Stimulated activated CD8-positive, alpha-beta memory T cell treated with anti-CD3 and anti-CD28 coated beads, Interleukin-12 subunit alpha, Interleukin-12 subunit beta, amount 100 ng/mL, for 1 hour (primary cell): ENCODE results near the gene ACTA2.
A peak's percentile ranks its signal among the peaks of the same experiment; 100 is the strongest.

Source experiments
- DNase-seq: peaks from one replicate; pipeline ENCODE4 v3.0.0-alpha.2; 2020; ENCODE audit warnings: low read depth

ACTA2 gene

DNA sequence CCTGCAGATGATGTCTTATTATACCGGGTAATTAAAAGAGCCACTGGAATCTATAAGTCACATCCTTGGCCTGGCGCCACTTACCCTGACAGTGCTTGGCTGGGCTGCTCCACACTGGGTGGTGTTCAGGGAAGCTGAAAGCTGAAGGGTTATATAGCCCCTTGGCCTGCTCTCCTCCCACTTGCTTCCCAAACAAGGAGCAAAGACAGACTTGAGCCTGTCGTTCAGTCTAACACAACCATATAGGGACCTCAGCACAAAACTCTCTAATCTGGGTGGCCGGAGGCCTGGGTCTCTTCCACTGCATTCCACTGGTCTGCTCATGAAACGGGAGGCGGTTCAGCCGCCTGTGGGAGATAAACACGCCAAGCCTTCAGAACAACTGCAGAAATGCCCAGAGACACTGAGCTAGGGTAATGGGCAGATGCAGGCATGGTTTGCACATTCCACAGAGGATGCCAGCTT is at the start of gene ACTA2:
Gene ACTA2, minus strand, starts transcription at position 127 of the 465 bp plus-strand sequence. CDS start 3,843 bp downstream, outside the sequence.
- no peak for DNase-seq

DNA sequence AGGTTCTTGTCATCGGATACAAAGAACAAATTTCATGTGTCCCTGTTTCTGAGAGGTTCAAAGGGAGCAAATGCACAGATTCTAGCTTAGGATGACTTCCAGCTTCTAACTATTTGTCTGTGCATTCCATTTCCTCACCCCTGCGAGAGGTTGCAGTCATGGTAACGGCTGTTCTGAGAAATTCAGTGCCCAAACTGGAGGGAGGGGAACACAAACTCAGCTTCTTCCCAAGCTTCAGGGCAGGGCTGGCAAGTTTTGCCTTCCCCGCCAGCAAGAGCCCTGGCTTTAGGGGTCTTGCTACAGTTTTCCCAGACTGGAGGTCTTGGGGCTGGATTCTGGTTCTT is 49.1 kb upstream of the ACTA2 start:
- DNase-seq = no peak

DNA sequence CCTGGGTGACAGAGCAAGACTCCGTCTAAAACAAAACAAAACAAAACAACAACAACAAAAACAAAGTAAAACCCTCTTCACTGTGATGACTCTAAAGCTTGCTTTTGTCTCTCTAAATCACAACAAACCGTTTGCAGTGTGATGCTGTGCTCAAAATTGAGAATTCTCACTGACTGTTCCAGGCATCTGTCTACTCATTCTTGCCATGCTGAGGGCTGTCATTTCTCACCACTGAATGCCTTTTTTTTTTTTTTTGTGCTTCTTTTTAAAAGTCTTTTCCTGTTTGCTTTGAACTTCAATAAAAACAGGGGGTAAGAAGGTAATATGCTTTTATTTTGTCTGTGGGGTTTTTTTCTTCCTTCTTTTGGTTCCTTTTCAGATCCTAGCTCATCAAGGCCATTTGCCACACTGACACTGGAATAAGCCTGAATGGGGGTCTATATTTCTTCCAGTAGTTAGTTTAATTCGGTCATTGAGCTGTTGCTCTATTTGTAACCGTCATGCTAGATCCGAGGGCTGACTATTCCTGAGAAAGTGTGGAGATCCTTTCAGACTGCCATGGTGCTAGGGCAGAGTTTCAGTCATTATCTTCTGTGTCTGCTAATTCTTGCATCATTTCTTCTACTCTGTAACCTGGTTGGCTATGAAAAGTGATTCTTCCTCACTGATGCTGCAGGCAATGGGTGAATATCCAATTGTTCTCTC is 48.6 kb upstream of the ACTA2 start:
- DNase-seq = no peak

DNA sequence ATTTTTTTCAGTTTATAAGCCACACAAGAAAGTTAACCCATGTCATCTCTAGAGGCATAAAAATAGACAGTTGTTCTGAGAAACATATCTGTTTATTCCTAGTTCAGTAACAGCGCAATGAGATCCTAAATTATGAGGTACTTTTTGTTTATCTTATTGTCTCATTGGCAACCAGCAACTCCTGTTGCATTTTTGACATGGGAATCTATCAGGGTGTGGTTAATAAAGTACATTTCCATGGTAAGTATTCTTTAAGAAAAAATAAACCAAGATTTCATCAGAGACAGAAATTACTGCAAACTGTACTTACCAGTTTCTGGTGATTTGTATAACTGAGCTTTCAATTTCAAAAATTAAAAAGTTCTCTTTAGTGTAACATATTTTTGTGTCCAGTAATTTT is 47.1 kb upstream of the ACTA2 start:
- no peak for DNase-seq

DNA sequence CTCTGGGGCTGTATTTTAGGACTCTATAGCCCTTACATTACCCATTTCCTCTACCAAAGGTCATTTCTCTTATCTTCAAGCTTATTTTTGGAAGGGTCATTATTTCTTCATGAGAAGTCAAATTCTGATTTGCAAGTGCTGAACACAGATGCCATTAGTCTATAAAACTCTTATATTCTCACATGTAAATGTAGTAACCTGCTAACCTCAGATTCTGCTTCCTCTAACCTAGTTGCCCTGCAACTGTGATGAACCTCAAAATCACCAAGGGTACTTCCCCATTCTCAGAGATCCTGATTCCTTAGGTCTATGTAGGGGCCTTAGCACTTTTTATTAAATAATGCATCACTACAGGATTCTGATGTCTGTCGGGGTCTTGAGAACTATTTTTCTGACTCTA is 44.4 kb upstream of the ACTA2 start:
- DNase-seq = no peak

DNA sequence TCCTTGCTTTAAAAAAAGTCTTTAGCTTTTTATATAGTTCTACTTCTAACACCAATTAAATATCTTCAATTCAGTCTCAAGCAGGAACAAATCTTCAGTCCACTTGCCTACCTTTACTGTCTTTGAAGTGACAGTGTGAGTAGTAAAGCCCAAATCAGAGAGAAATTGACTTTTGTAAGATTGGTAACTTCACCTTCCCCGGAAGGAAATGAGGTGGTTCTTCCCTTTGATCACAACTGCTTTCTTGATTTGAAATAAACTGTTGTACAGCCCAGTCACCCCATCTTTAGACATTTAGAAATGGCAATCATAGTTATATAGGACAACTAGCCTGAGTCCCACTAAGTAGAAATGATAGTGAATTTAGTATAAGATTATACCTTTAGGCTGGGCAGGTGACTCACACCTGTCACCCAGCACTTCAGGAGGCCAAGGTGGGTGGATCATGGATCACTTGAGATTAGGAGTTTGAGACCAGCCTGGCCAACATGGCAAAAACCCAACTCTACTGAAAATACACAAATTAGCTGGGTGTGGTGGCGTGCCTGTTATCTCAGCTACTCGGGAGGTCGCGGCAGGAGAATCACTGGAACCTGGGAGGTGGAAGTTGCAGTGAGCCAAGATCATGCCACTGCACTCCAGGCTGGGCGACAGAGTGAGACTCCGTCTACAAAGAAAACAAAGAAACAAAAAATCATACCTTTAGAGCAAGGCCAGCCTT is 42.7 kb upstream of the ACTA2 start:
- DNase-seq = no peak

DNA sequence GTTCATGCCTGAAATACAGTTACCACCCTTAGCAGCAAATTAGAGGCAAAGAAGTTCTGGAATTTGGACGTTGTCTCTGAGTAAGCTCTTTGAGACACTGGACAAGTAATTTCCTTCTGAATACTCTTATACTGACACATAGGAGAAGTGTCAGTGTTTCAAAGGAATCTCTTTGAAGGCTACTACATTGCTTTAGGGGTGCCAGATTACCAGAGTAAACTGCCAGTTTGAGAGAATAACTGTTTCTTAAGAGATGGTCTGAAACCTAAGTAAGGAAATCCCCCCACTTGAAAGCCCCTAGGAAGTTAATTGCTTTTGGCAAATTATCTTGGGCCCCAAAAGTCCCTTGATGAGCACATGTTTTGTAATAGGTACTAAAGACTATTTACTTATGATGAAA is 41.4 kb upstream of the ACTA2 start:
- DNase-seq = no peak

DNA sequence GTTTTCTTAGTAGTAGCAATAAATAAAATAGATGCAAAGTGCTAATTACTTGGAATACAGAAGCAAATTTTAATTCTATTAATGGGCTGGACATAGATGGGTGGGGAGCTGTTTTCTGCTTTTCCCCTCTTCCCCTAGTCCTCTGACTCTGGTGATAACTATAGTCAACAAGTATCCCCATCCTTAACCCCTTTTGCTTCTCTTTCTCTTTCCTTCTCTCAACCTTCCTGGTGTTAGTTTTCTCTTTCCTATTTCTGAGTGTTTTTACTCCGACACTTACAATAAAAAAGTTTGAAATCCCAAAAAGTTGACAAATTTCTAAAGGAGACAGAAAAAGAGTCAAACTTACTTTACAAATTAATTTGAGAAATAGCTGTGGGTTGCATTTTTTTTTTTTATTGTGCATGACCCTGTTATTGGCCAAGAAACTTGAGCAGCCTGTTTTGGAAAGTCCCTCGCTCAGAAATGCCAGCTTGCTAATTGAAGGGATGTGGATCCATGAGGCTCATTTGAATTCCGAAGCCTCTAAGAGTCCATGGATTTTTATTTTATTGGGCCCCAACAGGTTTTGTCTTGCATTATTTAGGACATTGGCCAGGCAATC is 40.5 kb upstream of the ACTA2 start:
- no peak for DNase-seq

DNA sequence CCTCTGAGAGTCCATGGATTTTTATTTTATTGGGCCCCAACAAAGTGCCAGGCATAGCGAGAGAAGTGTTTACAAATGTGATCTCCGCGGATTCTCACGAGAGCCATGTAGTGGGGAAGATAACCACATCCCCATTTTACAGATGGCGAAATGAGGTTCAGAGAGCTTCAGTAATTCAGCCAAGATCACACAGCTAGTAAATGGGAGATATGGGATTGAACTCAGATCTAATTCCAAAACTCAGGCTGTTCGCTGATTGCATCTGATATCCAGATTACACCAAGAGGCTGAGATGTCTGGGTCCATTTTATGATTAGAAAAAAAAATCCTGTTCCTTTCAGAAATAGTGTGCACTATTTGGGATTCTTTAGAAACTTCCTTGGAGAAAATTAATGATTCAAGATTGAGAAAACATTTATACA is 39.3 kb upstream of the ACTA2 start:
- DNase-seq = no peak

DNA sequence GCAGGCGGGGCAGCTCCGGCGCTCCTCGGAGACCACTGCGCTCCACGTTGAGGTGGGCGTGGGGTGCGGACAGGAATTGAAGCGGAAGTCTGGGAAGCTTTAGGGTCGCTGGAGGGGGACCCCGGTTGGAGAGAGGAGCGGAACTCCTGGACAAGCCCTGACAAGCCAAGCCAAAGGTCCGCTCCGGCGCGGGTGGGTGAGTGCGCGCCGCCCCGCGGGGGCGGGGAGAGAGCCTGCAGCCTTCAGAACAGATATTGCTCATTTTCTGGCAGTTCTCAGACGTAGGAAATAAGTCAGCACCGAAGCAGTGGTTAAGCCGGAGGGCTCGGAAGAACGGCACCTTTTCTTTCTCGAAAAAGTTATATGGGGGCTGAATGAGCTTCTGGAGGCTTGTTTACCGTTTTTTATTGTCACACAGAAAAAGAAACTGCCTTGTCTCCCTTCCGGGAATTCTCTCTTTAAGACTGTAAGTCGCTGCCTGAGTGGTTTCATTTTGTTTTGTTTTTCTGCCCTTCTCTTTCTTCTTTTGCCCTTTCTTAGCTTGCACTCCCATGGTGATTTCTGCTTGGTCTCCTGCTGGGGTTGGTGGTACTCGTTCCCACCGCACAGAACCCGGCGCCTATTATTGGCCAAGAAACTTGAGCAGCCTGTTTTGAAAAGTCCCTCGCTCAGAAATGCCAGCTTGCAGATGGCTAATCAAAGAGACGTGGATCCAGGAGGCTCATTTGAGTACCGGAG is 38.8 kb upstream of the ACTA2 start:
- peak; percentile 36 for DNase-seq

DNA sequence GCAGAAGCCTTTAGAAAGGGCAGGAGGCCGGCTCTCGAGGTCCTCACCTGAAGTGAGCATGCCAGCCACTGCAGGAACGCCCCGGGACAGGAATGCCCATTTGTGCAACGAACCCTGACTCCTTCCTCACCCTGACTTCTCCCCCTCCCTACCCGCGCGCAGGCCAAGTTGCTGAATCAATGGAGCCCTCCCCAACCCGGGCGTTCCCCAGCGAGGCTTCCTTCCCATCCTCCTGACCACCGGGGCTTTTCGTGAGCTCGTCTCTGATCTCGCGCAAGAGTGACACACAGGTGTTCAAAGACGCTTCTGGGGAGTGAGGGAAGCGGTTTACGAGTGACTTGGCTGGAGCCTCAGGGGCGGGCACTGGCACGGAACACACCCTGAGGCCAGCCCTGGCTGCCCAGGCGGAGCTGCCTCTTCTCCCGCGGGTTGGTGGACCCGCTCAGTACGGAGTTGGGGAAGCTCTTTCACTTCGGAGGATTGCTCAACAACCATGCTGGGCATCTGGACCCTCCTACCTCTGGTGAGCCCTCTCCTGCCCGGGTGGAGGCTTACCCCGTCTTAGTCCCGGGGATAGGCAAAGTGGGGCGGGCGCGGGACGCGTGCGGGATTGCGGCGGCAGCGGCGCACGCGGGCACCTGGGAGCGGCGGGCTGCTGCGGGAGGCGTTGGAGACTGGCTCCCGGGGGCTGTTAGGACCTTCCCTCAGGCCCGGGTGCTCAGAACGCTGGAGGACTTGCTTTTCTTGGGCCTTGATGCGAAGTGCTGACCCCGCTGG is 38.0 kb upstream of the ACTA2 start, which contains the start of gene FAS:
Gene FAS, plus strand, starts transcription at position 415 of the 777 bp plus-strand sequence. Its CDS starts 79 bp downstream, at position 494.
- DNase-seq = peak; percentile 59

DNA sequence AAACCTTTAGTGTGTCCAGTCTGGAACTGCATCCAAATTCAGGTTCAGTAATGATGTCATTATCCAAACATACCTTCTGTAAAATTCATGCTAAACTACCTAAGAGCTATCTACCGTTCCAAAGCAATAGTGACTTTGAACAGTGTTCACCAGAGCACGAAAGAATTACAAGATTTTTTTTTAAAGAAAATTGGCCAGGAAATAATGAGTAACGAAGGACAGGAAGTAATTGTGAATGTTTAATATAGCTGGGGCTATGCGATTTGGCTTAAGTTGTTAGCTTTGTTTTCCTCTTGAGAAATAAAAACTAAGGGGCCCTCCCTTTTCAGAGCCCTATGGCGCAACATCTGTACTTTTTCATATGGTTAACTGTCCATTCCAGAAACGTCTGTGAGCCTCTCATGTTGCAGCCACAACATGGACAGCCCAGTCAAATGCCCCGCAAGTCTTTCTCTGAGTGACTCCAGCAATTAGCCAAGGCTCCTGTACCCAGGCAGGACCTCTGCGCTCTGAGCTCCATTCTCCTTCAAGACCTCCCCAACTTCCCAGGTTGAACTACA is 37.3 kb upstream of the ACTA2 start:
- DNase-seq = no peak

DNA sequence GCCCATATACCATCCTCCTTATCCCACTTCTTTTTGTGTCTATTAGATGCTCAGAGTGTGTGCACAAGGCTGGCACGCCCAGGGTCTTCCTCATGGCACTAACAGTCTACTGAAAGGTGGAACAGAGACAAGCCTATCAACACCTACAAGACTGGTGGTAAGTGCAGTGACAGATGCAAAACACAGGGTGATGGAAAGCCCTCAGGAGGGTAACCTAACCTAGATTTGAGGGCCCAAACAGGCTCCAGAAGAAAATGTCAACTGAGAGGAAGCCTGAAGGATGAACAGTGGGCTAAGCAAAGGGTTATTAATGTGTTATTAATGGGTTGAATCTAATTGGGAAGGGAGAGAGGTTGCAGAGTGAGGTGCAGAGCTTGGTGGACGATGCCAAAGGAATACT is 36.9 kb upstream of the ACTA2 start:
- no peak for DNase-seq

DNA sequence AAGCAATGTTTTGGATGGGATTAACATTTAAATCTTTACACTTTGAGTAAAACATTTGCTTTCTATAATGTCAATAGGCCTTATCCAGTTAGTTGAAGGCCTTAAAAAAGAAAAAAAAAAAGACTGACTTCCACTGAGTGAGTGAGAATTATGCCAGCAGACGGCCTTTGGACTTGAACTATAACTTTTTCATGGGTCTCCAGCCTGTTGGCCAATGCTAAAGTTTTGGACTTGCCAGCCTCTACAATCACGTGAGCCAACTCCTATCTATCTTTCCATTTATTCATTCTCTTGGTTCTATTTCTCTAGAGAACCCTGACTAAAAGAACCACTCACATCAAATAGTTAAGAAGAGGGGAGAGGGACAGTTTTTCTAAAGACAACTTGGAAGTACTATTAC is 35.3 kb upstream of the ACTA2 start:
- no peak for DNase-seq

DNA sequence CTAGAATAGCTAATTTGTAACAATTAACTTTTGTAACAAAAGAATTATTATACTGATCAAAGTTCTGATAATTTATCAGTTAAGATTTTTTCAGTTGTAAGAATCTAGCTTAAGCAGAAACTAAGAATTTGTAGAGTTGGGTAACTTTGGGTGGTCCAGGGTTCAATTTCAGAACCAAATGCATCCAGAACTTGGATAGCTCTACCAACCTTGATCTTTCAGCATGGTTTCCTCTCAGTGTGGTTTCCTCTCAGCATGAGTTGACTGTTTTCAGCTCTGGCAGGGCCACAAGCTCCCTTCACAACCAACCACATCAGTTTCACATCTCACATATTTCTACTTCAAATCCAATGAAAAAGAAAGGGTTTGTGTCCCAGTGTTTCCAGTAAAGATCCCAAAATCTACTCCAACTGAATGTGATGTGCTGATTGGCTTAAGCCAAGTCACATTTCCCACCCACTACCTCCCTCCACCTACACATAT is 34.7 kb upstream of the ACTA2 start:
- no peak for DNase-seq

DNA sequence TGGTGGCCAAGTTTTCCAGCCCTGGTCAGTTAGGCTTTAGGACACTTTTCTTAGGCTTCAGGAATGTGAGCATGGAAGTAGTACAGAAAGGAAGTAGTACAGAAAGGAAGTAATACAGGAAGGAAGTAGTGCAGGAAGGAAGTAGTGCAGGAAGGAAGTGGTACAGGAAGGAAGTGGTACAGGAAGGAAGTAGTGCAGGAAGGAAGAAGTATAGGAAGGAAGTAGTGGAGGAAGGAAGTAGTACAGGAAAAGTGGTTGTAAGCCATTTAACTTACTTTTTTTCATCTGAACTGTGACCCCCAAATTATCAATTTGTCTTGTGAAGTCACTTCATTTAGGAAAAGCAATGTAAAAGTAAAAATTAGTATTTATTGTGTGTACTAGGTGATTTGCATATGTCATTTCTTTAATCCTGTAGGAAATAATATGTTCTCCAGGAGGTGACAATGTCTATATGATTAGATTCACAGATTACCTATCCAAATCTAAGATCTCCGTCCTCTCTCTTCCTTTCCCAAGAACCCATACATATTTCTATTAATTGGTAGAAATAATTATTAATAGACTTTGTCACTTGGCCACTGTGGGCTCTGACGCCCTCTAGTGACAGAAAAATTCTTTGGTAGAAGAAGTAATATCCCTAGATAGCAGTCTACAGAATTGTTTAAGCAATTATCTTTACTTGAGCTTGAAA is 34.1 kb upstream of the ACTA2 start:
- no peak for DNase-seq

DNA sequence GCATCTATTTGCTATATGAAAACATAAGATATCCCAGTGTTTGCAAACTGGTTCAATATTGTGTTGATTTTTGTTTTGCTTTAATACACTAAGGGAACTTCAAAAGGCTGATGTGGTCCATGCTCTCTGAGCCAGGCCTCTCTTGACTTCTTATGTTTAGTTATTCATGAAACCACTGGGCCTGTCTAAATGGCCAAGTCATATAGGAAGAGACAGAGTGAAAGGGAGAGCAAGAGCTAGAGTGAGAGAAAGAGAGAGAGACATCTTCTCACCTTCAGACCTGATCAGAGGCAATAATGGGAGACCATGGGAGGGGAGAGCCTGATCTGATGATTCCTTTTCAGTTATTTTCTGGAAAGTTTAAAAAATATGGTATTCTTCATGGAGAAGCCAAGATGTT is 32.0 kb upstream of the ACTA2 start:
- no peak for DNase-seq

DNA sequence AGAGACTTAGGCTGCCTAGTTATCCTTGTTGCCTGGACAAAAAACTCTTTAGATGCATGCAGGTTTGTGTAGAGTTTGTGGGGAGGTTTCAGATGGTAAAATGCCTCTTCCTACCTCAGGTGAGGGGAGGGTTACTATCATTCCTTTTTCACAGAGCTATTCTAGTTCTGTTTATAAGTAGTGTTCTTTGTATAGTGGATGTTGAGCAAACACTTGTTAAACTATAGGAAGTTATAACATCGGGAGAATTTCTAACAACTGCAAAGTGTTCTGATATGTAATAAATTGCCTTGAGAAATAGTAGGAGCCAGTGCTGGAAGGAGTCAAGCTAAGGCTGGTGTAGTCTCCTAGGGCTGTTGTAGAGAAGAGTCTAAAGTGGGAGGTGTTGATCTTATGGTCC is 31.4 kb upstream of the ACTA2 start:
- DNase-seq = no peak

DNA sequence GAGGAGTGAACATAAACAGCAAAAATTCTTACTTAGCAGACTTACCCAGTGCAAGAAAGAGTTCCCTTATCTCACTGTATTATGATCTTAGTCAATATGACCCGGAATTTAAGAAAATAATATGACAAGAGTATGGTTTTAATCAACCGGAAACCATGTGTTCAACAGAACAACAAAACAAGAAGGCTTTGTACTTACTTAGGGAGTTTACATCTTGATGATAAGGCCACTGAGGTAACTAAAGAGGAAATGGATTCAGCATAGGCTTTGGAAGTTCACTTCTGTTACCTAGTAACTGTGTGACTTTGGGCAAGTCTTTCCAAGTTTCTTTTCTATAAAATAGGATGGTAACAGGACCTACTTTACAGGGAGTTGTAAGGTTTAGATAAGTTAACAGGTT is 30.6 kb upstream of the ACTA2 start:
- DNase-seq = no peak

DNA sequence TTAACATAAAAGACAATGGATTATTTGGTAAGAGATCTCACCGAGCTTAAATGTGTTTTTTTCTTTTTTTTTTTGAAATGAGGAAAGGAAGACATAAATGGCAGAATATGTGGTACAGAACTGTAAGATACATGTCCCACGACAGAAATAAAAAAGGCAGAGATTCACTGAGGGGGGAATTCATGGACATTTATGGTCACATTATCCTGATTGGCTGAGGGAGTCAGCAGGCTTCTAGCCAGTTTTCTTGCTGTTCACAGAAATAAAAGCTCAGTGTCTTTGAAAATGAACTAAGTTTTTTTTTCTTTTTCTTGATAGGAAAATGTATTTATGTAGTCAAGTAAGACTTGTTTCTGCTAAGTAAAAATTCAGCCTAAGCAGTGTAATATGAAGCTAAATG is 29.8 kb upstream of the ACTA2 start:
- no peak for DNase-seq

DNA sequence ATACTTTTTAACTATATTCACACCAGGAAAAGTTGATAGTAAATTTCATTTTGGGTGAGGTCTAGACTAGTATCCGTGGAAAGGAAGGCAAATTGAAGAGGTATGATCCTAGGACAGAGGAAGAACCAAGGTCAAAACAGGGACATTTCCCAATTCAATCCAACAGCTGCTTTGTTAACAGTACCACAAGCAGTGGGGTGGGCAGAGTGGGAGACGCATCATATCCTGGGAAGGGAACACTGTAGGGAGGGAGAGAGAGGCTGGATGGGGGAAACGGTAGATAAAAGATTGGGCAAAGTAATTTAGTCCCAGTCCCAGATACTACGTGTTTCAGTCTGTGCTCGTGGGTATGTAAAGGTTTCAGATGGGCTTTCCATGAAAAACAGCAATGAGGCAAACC is 28.9 kb upstream of the ACTA2 start:
- DNase-seq = no peak
